Suppressor macrophage (primary cell): ENCODE results near the gene PKP2.

ENCODE experiments used
- DNase-seq, 4 experiments: peaks; one replicate each; pipeline ENCODE4 v3.0.0-alpha.2; 2020 to 2022
- total RNA-seq, 17 experiments: gene quantifications; one replicate each; lab custom pipeline; 2026; ENCODE audit warnings: mixed read lengths in 6 of 17, inconsistent platforms in 3 of 17; lab: John Stamatoyannopoulos, UW

PKP2 gene
- 0.04 to 4.0 (median 0.29) reads per million in 17 experiments for total RNA-seq

GRCh38 chr12:32896432-32897280 lies at the start of gene PKP2:
Gene PKP2, minus strand, starts transcription at chr12:32896777. Its CDS starts 46 bp downstream, at chr12:32896731.
- DNase-seq: peak in 3 of 4 experiments; percentile 36 to 53 (median 52)

DNA sequence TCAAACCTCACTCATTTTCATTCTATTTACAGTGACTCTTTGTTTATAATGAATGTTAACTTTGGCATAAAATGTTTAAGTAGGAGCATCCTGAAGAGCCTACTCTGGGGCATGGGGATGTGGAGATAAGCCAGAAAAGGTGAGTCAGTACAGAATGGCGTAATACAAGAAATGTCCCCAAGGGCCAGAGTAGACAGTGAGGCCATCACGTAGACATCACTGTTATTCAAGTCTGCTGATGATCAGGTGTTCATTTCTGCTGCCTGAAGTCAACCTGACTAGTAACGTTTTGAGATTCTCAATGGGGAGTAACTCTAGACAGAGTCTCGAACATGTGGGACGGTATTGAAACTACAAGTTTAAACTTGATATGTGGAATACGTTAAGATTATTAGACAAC lies 47.6 kb upstream of the PKP2 start:
- no peak for DNase-seq

DNA sequence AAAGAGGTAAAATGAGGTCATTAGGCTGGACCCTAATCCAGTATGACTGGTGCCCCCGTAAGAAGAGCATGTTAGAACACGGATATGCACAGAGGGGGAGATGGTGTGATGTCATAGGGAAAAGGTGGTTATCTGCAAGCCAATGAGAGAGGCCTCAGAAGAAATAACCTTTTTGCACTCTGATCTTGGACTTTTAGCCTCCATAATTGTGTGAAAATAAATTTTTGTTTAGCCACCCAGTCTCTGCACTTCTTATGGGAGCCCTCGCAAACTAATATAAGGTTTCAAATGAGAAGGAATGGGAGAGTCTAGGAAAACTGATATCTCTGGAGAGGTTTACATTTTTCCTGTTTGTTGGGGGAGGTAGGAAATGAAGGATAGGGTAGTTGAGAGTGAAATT lies 43.2 kb upstream of the PKP2 start:
- DNase-seq: no peak

GRCh38 chr12:32926963-32927362 lies 30.4 kb upstream of the PKP2 start:
- no peak for DNase-seq

- no peak for DNase-seq
These were observed 29.8 kb upstream of the PKP2 start for GRCh38 chr12:32926356-32926755.

GRCh38 chr12:32922546-32923297 lies 26.1 kb upstream of the PKP2 start:
- DNase-seq: no peak

GRCh38 chr12:32921397-32921796 lies 24.8 kb upstream of the PKP2 start:
- no peak for DNase-seq

DNA sequence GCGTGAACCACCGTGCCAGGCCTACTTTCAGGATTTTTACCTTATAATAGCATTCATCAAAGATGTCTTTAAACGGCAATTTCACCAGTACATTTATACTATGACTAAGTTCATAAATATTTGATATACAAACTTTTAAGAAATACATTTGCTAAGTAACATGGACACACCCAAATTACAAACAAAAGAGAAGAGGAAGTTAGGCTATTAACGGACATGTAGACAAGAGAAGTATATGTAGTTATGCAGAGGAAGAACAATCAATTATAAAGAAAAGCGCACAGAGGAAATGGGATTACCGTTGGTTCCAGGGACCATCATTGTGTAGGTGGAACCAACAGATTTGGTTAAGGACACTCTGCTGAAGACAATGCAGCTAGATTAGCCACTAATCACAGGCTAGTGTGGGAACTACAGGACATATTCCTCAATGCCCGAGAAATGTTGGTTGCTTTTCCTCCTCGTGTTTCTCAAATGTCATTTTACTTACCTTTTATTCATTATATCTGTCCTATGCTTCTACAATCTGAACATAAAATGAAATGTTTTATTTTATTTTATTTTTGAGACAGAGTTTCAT lies 24.0 kb upstream of the PKP2 start:
- peak in 1 of 4 experiments; percentile 19 for DNase-seq

DNA sequence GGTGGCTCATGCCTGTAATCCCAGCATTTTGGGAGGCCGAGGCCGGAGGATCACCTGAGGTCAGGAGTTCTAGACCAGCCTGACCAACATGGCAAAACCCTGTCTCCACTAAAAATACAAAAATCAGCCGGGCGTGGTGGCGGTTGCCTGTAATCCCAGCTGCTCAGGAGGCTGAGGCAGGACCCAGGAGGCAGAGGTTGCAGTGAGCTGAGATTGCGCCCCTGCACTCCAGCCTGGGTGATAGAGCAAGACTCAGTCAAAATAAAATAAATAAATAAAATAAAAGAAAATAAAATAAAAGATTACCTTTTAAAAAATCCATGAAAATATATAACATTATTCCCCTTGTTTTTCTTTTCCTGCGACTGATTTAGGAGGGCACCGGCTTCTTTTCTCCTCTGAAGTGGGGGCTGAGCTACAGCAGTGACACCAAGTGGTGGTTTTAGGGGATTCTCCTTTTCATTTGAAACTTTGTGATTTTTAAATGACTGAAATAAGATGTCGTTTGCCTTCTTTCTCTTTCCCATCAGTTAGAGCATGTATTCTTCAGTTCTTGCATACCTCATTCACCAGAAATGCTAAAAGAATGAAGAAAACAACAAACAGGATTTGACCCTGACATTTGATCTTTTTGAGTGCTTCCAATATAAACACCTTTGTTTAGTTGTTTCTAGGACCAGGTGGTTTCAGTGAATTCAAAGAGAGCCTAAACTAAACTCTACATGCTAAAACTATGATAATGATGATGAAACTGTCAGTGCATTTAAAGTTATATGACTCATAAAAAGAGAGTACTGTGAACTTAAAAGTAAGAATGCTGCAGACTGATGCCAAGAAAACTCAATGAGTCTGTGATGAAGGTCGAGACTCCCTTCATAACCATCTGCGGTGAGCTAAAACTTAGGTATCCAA lies 22.6 kb upstream of the PKP2 start:
- peak; percentile 20 to 43 (median 41) for DNase-seq

- peak in 3 of 4 experiments; percentile 18 to 63 (median 21) for DNase-seq
These were observed 20.6 kb upstream of the PKP2 start for GRCh38 chr12:32917094-32917611.

GRCh38 chr12:32907898-32908476 lies 11.4 kb upstream of the PKP2 start:
- DNase-seq: no peak

DNA sequence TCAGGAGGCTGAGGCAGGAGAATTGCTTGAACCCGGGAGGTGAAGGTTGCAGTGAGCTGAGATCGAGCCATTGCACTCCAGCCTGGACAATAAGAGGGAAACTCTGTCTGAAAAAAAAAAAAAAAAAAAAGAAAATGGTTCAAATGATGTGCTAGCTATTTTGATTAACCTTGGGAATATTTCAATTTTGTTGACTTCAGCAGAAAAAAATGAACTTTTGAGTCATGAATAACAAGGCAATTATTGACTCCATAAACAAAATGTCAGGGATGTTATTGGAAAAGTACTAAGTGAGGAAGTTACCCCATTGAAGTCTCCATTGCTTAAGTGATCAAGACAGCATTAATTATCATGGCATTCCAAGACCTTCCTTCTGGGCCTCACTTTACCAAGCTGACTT lies 10.6 kb upstream of the PKP2 start:
- DNase-seq: no peak

DNA sequence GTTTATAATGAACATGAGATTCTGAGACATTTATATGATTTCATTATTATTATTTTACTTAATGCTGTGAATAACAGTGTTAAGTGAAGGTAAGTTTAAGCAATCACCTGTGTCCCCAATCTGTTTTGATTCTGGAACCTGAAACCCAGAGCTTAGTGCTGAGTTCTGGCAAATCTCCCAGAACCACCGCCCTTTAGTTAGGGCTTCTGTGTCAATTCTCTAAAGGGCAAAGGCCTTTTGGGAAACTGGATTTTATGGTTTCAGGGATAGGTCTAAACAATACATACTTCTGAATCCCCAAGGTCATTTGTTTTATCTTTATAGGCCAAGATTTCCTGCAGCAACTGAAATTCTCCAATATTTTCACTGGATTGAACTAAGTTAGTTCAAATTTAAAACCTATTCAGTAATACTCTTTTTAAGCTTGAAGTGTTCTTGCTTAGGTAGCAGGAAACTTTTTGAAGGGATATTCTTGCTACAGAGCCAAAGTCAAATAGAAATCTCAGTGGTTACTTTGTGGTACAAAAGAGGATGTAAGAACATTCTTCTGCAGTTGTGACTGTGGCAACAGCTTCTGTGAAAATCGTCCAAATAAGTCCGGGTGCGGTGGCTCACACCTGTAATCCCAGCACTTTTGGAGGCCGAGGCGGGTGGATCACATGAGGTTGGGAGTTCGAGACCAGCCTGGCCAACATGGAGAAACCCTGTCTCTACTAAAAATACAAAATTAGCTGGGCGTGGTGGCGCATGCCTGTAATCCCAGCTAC lies 10.0 kb upstream of the PKP2 start:
- peak in 1 of 4 experiments; percentile 30 for DNase-seq

DNA sequence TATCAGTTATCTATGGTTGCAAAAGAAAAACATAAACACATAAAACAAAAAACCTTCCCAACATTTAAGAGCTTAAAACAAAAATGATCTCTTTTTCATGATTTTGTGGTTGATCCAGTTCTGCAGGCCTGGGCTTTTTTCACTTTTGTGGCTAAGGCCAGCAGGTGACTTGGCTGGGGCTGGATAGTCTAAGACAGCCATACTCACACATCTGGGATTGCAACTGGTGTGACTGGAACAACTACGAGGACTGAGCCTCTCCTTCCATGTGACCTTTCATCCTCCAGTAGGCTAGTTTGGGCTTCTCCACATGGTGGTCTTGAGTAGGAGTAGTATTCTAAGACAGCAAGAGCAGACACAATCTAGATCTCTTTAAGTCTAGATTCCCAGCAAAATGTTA lies 7.2 kb upstream of the PKP2 start:
- DNase-seq: no peak

DNA sequence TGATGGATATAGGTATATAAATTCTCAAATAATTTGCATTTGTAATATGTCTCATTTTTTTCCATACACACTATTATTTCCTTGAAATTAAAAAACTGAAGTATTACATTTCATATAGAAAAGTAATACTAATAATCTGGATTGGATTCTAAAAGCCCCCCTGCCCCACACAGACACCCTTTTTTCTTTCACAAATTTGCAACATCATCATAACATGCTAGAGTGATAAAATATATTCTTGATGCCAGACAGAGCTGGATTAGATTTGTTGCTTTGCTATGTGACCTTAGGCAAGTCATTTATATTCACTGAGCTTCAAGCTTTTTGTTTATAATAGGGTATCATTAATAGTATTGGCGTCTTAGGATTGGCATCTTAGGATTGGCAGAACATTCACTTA lies 6.7 kb upstream of the PKP2 start:
- DNase-seq: no peak

DNA sequence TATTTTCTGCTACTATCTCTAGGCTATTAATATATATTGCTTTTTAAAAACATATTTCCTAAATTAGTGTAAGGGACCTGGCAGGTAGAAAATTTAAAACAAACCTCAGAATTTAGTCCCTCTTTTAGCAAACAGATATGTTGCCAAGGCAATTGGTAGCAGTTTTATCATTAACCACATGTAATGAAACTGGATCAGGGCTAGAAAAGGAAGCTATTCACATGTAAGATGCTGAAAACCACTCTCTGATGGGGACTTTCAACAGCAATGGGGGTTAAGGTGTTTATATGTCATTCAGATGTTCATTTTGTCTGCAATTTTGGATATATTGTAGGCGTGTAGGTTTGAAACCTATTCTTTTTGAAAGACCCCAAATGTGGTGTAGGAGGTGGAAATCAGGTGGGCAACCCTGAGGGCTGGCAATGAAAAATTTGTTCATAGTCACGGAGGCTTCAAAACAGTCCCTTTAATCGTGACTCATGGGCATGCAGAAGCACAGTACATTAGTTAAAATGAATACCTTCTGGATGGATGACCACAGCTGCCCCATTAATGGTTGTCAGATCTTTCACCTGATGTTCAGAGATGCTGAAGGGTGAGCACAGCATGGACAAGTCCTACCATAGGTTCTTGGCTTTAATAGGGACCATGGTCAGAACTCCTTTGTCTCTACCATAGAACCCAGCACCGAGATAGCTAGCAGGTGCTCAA lies 5.9 kb upstream of the PKP2 start:
- DNase-seq: no peak

GRCh38 chr12:32901553-32901952 lies 5.0 kb upstream of the PKP2 start:
- DNase-seq: no peak

GRCh38 chr12:32897687-32898573 lies 1.4 kb upstream of the PKP2 start:
- DNase-seq: no peak

DNA sequence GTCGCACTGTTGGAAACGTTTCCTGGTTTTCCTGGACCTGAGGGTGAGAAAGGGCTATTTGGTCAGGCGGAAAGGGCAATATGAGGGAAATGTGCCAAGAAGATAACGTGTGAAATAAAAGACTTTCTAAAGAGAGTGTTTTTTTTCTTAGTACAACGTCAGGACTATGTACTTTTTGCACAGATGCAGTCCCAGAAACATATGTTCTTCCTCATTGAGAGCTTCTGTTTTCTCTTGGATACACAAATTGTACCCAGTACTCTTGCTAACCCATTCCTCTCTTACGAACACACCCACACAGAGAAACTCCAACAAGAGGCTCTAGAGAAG lies 669 bp upstream of the PKP2 start:
- peak in 3 of 4 experiments; percentile 27 to 58 (median 55) for DNase-seq
